GM21786 (cell line): ENCODE results near the gene RBMY1J.
"Not testable (repeated sequence)": the region's sequence is repeated elsewhere in the genome, so short reads cannot be mapped to it uniquely, and the experiment has no call there.

Experiments used
- ATAC-seq: cut with Tn5 transposase; IDR thresholded peaks from one replicate; pipeline ENCODE4 v1.9.1; 2021; ENCODE audit not compliant: unreplicated experiment

Gene RBMY1J

DNA sequence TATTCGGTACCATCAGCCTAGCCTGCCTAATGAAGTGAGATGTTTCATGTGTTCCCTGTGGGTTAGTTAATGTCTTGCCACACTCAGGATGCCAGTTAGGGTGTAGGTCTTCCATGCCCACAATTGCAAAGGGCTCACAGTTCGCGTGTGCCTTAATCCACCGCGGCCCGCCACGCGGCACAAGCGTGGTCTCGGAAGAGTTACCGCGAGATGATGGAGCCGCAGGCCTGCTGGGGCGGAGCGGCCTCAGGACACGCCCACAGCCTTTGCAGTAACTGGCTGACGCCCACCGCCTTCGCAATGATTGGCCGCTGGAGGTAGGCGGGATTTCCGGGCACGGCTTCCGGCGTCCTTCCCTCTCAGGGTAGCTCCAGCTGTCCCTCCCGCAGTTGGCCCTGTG lies at the start of gene RBMY1J:
RBMY1J (plus strand) TSS at position 301 of the 400 bp plus-strand sequence. CDS start 2,038 bp downstream, outside the sequence.
- not testable (repeated sequence) for ATAC-seq

GRCh38 chrY:22367416-22367815 lies 35.8 kb upstream of the RBMY1J start:
- ATAC-seq: no peak

DNA sequence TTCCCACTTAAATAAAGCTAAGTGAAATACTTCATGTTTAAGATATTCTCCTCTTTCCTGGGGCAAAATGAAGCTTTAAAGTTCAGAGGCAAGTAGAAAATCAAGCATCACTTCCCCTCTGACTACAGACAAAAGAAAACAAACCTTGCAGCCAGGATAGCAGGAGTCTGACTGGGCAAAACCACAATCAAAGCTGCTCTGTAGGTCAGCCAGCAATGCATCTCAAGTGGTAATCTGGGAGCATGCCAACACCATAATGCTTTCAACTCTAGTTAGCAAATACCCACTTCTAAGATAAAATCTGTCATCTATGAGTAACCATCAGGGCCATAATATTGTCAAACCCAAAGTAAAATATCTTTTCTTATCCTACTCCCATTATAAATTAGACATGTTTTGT lies 32.6 kb upstream of the RBMY1J start:
- ATAC-seq: no peak

DNA sequence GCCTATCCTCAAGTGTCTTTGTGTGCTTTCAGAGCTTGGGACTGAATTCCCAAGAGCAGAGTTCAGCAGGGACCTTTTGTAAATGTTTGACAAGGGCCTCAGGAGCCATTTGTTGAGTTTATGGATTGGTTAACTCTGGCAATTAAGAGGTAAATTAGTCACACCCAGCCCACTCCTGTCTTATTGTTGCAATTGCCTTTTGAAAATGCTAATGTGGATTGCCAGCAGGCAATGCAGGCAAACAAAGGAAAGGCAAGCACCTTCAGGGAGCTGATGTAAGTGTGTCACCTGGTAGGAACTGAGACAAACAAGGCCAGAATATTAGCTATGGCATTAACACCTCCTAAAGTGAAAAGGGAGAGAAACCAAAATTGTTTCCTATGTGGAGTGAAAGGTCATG lies 29.7 kb upstream of the RBMY1J start:
- ATAC-seq: no peak

DNA sequence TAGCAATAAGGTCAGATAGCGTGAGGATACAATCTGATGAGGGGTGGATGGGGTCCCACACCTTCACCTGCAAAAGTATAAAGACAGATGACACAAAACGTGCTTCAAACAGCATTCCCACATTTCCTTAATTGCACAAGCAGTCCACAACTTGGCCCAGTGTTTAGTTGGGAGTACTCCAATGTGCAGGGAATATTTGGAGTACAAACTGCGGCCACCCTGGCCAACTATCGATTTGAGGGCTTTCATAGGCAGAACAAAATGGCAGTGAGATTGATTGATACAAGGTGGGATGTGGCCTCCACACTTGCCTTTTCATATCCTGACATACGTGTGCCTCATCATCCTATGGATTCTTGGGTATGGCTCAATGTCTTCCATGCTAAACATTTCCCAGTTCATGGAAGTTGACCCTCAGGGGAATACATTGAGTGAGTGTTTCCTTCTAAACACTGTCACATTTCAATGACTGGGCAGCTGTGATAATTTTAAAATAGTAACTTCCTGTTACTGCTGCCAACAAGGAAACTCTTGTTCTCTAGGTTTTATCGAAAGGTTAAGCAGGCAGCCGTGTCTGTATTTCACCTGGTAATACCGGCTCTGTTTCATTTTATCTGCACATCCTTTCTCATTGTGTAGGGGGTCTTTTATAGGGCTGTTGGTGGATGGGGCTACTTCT lies 41.6 kb downstream of the RBMY1J start:
- not testable (repeated sequence) for ATAC-seq

DNA sequence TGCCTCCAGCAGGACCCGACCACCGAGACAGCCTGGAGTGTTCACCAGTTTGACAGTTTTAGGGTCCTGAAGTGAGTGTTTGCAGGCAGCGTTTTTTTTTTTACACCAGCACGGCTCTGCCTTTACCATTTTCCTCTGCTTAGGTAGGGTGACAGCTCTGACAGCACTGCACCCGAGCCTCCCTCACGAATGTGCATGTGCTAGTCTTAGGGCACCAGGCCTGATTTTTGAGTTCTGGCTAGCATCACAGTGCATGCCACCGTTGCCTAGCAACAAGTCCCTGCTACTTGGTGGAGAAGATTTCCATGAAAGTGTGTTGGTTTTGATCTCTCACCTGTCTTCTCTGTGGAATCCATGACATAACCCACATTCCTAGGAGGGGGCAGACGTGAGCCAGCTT lies 52.3 kb downstream of the RBMY1J start:
- not testable (repeated sequence) for ATAC-seq

DNA sequence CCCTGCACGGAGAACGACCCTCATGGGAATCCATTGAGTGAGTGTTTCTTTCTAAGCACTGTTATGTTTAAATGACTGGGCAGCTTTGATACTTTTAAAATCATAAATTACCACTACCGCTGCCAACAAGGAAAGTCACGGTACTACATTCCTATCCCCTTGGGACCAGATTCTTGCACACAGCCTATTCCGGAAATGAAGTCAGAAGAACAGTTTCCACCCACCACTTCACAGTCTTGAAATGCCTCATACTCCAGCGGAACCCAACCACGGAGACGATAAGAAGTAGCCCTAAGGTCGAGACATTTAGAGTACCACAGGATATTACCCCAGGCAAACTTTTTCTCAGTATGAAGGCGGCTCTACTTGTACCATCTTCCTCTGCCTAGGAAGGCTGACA lies 58.8 kb downstream of the RBMY1J start:
- ATAC-seq: not testable (repeated sequence)
